ENCODE data around the gene DOK5.
"Not testable (repeated sequence)": the region's sequence is repeated elsewhere in the genome, so short reads cannot be mapped to it uniquely, and the experiment has no call there.

DOK5 gene

DNA sequence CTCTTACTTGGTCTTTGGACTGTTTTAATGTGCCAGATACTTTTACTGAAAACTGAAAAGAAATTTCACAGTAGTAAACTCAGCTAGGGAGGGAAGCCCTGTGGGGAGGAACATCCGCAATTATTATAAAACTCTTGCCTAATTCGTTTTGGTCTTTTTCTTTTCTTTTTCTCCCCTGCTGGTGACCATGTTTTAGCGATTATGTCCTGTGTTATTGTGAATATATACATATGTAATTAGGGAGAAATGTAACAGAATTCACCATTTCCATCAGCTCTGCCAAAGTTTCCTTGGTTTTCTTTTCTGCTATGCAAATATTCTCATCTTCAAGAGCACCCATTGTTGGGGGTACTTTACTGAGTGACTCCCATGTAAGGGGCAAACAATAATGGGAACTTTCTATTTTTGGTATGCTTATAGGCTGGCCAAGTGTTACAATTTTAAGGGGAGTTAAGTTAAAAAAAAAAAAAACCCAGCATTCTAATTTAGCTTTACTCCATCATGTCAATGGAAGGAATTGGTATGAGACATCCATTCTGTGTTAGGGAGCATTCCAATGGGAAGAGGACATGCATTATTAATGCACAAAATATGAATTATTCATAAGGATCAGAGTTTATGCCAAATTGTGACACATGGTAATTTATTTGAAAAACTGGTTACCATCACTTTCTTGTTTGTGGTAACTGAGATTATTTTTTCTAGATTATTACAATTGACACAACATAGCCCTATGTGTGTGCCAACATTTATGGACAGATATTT, 2.0 kb downstream of the DOK5 start:
- TF ChIP-seq CTCF (IDR thresholded peaks at IDR 0.05; ENCODE audit: low read length) (no peak), EZH2phosphoT487 (IDR thresholded peaks at IDR 0.05; ENCODE audit: low read length) (no peak), EZH2 (optimal IDR thresholded peaks at IDR 0.05; ENCODE audit: low read depth, low read length) (no peak)
- H3K9me3 ChIP-seq (replicated peaks; ENCODE audit: insufficient read depth, low read length): no peaks in the 10 kb centered on the region
- H2AFZ ChIP-seq (ENCODE audit: low read length): no peak overlapping the region
- no peak overlapping the region for H3K9ac ChIP-seq (ENCODE audit: low read length)
- no peaks in the 10 kb centered on the region for H3K9me2 ChIP-seq (replicated peaks; ENCODE audit: insufficient read depth, low read length)
- no peaks in the 10 kb centered on the region for H4K20me1 ChIP-seq (ENCODE audit: insufficient read depth, low read length)
- H3K4me2 ChIP-seq (ENCODE audit: low read depth, low read length): no peak overlapping the region
- no peak overlapping the region for H3K4me3 ChIP-seq (ENCODE audit: low read length)
- no peaks in the 10 kb centered on the region for H3K79me2 ChIP-seq (ENCODE audit: low read length)
- no peak for DNase-seq
- no peak overlapping the region for H3K27ac ChIP-seq (ENCODE audit: low read length)
- no peaks in the 10 kb centered on the region for H3K27me3 ChIP-seq (replicated peaks; ENCODE audit: insufficient read depth, low read length)
- H3F3A ChIP-seq (ENCODE audit: insufficient read depth, low read length): no peaks in the 10 kb centered on the region; the same call in 1 of the 2 replicates
- H3K36me3 ChIP-seq (replicated peaks; ENCODE audit: insufficient read depth, low read length): no peaks in the 10 kb centered on the region
- peaks cover 6% of the 10 kb centered on the region for H3K4me1 ChIP-seq (ENCODE audit: low read length)

GRCh38 chr20:54479138-54479906, 3.9 kb downstream of the DOK5 start:
- DNase-seq: no peak

DNA sequence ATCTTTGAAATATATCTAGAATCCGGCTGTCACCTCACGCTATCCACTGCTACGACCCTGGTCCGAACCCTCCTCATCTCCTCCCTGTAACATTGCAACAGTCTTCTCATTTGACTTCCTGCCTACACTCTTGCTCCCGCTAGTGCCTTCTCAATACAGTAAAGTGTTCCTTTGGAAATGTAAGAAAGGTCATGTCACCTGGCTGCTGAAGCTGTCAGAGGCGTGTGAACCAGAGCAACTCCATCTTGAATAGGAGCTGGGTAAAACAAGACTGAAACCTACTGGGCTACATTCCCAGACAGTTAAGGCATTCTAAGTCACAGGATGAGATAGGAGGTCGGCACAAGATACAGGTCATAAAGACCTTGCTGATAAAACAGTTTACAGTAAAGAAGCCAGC, 4.5 kb downstream of the DOK5 start:
- not testable (repeated sequence) for H2AFZ ChIP-seq (ENCODE audit: low read length); H3K36me3 ChIP-seq (replicated peaks; ENCODE audit: insufficient read depth, low read length); DNase-seq; H3K9me2 ChIP-seq (replicated peaks; ENCODE audit: insufficient read depth, low read length); H3K27me3 ChIP-seq (replicated peaks; ENCODE audit: insufficient read depth, low read length); H3K4me1 ChIP-seq (ENCODE audit: low read length); H3K9ac ChIP-seq (ENCODE audit: low read length); H3K4me2 ChIP-seq (ENCODE audit: low read depth, low read length); H3K27ac ChIP-seq (ENCODE audit: low read length); H3K4me3 ChIP-seq (ENCODE audit: low read length); H4K20me1 ChIP-seq (ENCODE audit: insufficient read depth, low read length); H3F3A ChIP-seq (ENCODE audit: insufficient read depth, low read length); H3K79me2 ChIP-seq (ENCODE audit: low read length); H3K9me3 ChIP-seq (replicated peaks; ENCODE audit: insufficient read depth, low read length)

More at GRCh38 chr20:54479138-54479906, 3.9 kb downstream of the DOK5 start:
- Histone ChIP-seq H2AFZ (ENCODE audit: low read length) (no peak overlapping the region), H3K4me1 (ENCODE audit: low read length) (peaks cover 6% of the 10 kb centered on the region), H3K9me2 (replicated peaks; ENCODE audit: insufficient read depth, low read length) (no peaks in the 10 kb centered on the region), H3K79me2 (ENCODE audit: low read length) (no peaks in the 10 kb centered on the region), H3F3A (ENCODE audit: insufficient read depth, low read length) (no peaks in the 10 kb centered on the region; the same call in 1 of the 2 replicates), H3K36me3 (replicated peaks; ENCODE audit: insufficient read depth, low read length) (no peaks in the 10 kb centered on the region), H3K9me3 (replicated peaks; ENCODE audit: insufficient read depth, low read length) (no peaks in the 10 kb centered on the region), H3K27ac (ENCODE audit: low read length) (no peak overlapping the region), H3K4me3 (ENCODE audit: low read length) (no peak overlapping the region), H4K20me1 (ENCODE audit: insufficient read depth, low read length) (no peaks in the 10 kb centered on the region), H3K4me2 (ENCODE audit: low read depth, low read length) (no peak overlapping the region), H3K9ac (ENCODE audit: low read length) (no peak overlapping the region), H3K27me3 (replicated peaks; ENCODE audit: insufficient read depth, low read length) (no peaks in the 10 kb centered on the region)
- TF ChIP-seq CTCF (IDR thresholded peaks at IDR 0.05; ENCODE audit: low read length) (no peak), EZH2 (optimal IDR thresholded peaks at IDR 0.05; ENCODE audit: low read depth, low read length) (no peak), EZH2phosphoT487 (IDR thresholded peaks at IDR 0.05; ENCODE audit: low read length) (no peak)
